ENCODE measurements around the gene HMGB1. TPM values are rescaled to one million over a fixed set of nuclear protein-coding genes. Genes with fewer than 3 reads are reported as not detected.
"Not testable (repeated sequence)": the region's sequence is repeated elsewhere in the genome, so short reads cannot be mapped to it uniquely, and the experiment has no call there.

HMGB1 gene
- total and polyA plus RNA-seq, 4 donors = 296 to 749 (median 585) TPM

DNA sequence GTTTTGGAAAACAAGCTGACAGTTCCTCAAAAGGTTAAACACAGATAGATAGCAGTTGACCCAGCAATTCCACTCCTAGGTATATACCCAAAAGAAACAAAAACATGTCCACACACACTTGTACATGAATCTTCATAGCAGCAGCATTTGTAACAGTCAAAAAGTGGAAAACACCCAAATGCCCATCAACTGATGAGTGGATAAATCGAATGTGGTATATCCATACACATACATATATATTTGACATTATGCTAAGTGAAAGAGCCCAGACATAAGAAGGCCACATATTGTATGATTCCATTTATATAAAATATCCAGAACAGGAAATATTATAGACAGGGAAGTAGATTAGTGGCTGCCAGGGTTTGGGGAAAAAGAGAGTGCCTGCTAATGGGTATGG is 7.9 kb upstream of the HMGB1 start:
- H3K36me3 ChIP-seq (ENCODE audit: control insufficient read depth, insufficient read depth, low read length) = no peaks in the 10 kb centered on the region
- WGBS (ENCODE audit: insufficient coverage) = no CpG with 5 or more reads among the region's 1 CpG
- H3K4me3 ChIP-seq (ENCODE audit: low read depth, low read length) = no peak overlapping the region

DNA sequence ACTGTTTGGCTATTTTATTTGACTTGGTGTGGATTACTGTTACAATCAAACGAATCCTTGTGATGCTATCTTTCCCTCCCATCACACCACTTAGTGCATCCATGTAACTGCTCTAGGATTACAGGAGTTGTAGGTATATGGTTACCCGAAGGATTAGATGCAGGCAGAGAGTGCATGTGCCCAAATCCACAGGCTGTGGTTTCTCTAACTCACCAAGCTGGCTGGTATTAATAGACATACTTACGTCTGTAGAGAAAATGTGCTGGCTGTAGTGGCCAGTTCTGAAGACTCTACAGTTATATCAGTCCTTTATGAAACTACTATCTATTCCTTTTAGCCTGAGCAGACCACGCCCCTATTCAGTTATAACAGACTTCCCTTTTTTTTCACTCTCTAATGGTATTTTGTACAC is 1.1 kb upstream of the HMGB1 start:
- Histone ChIP-seq H3K4me3 (ENCODE audit: low read depth, low read length) (no peak overlapping the region), H3K27ac (ENCODE audit: low read depth, low read length) (no peak overlapping the region), H3K9me3 (ENCODE audit: control insufficient read depth, insufficient read depth, low read length) (no peaks in the 10 kb centered on the region), H3K36me3 (ENCODE audit: control insufficient read depth, insufficient read depth, low read length) (no peaks in the 10 kb centered on the region), H3K4me1 (ENCODE audit: control insufficient read depth, insufficient read depth, low read length) (peaks cover 6% of the 10 kb centered on the region), H3K27me3 (ENCODE audit: control insufficient read depth, insufficient read depth, low read length) (no peaks in the 10 kb centered on the region)
- no peak for DNase-seq (ENCODE audit: low read depth in 4 of 6, low spot score in 6 of 6)
- WGBS (ENCODE audit: insufficient coverage) = 100% methylated on average over 1 of the region's 4 CpGs

More for the DNA sequence above, 7.9 kb upstream of the HMGB1 start:
- H3K9me3 ChIP-seq (ENCODE audit: control insufficient read depth, insufficient read depth, low read length) = no peaks in the 10 kb centered on the region
- DNase-seq (ENCODE audit: low read depth in 4 of 6, low spot score in 6 of 6) = no peak
- H3K4me1 ChIP-seq (ENCODE audit: control insufficient read depth, insufficient read depth, low read length) = peaks cover 5% of the 10 kb centered on the region
- no peak overlapping the region for H3K27ac ChIP-seq (ENCODE audit: low read depth, low read length)
- no peaks in the 10 kb centered on the region for H3K27me3 ChIP-seq (ENCODE audit: control insufficient read depth, insufficient read depth, low read length)

DNA sequence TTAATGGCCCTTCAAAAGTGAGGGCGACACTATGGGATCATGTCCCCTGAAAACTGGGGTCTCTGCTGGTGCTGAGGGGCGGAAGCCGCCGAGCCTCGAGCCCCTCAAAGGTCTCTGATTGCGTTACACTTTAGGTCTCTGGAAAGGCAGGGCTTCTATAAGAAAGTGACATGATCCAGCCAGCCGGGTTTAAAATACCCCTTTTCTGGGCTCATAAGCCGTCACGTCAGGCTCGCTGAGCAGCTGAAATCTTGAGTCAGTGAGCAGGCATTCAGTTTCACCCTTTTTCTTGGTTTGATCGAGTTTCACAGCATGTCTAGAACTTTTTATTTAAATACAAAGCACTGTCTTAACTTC is 600 bp upstream of the HMGB1 start:
- Histone ChIP-seq H3K27me3 (ENCODE audit: control insufficient read depth, insufficient read depth, low read length) (no peaks in the 10 kb centered on the region), H3K9me3 (ENCODE audit: control insufficient read depth, insufficient read depth, low read length) (no peaks in the 10 kb centered on the region), H3K27ac (ENCODE audit: low read depth, low read length) (peak overlapping the region; percentile 36), H3K4me1 (ENCODE audit: control insufficient read depth, insufficient read depth, low read length) (peaks cover 6% of the 10 kb centered on the region), H3K4me3 (ENCODE audit: low read depth, low read length) (peak overlapping the region; percentile 48), H3K36me3 (ENCODE audit: control insufficient read depth, insufficient read depth, low read length) (no peaks in the 10 kb centered on the region)
- DNase-seq (ENCODE audit: low read depth in 4 of 6, low spot score in 6 of 6) = no peak
- whole genome bisulfite sequencing (ENCODE audit: insufficient coverage) = 2% methylated on average over 10 of the region's 11 CpGs

DNA sequence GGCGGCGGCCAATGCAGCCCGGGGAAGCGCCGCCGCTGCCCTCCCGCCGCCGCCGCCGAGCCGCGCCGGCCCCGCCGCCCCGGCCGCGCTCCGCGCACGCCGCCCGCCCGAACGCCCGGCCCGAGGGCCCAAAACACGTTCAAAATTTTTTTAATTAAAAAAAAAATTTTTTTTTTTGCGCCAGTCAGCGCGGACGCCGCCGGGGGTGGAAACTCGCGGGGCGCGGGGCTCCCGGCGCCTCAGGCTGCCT is 468 bp downstream of the HMGB1 start:
- H3K9me3 ChIP-seq (ENCODE audit: control insufficient read depth, insufficient read depth, low read length) = no peaks in the 10 kb centered on the region
- no peaks in the 10 kb centered on the region for H3K36me3 ChIP-seq (ENCODE audit: control insufficient read depth, insufficient read depth, low read length)
- H3K4me3 ChIP-seq (ENCODE audit: low read depth, low read length) = peak overlapping the region; percentile 48
- 0% methylated on average over 40 of the region's 41 CpGs for WGBS (ENCODE audit: insufficient coverage)
- H3K27ac ChIP-seq (ENCODE audit: low read depth, low read length) = peak overlapping the region; percentile 85
- H3K27me3 ChIP-seq (ENCODE audit: control insufficient read depth, insufficient read depth, low read length) = no peaks in the 10 kb centered on the region
- DNase-seq (ENCODE audit: low read depth in 4 of 6, low spot score in 6 of 6) = no peak
- H3K4me1 ChIP-seq (ENCODE audit: control insufficient read depth, insufficient read depth, low read length) = peaks cover 6% of the 10 kb centered on the region

DNA sequence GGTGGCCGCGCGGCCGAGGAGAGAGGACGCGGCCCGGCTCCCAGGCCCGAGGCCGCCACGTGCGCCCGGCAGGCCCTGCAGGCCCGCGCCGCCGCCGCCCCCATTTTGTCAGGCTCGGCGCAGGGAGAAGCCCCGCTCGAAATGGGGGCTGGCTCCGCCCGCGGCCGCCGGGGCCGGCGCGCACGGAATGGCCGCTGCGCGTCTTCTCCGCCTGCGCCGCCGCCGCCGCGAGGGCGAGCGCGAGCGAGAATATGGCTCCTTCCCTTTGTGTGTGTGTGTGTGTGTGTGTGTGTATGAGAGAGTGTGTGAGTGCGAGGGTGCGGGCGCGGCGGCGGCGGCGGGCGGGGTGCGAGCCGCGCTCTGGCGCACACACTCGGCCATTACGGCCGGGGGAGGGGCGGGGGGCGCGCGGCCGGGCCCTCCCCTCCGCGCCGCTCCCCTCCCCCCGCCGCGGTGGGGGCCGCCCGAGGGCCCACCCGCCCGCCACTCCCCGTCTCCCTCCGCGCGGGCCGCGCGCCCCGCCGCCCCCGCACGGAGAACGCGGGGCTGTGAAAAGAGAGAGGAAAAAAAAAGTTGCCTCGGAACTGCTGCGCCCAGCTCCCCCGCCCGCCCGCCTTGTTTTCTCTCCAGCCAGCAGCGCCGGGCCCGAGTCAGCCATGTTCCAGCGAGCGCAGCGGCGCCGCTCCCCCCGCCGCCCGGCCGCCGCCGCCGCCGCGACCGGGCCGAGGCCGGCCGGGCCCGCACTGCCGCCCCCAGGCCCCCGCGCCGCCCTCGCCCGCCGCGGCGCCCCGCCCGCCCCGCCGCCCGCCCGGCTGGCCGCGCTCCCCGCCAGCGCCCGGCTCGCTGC is 1.0 kb downstream of the HMGB1 start:
- peak; percentile 26 to 95 (median 75) for DNase-seq (ENCODE audit: low read depth in 4 of 6, low spot score in 6 of 6)
- Histone ChIP-seq H3K36me3 (ENCODE audit: control insufficient read depth, insufficient read depth, low read length) (no peaks in the 10 kb centered on the region), H3K27ac (ENCODE audit: low read depth, low read length) (peak overlapping the region; percentile 97), H3K4me1 (ENCODE audit: control insufficient read depth, insufficient read depth, low read length) (peaks cover 6% of the 10 kb centered on the region), H3K27me3 (ENCODE audit: control insufficient read depth, insufficient read depth, low read length) (no peaks in the 10 kb centered on the region), H3K9me3 (ENCODE audit: control insufficient read depth, insufficient read depth, low read length) (no peaks in the 10 kb centered on the region), H3K4me3 (ENCODE audit: low read depth, low read length) (peak overlapping the region; percentile 78)
- WGBS (ENCODE audit: insufficient coverage) = 0% methylated on average over 103 of the region's 136 CpGs

DNA sequence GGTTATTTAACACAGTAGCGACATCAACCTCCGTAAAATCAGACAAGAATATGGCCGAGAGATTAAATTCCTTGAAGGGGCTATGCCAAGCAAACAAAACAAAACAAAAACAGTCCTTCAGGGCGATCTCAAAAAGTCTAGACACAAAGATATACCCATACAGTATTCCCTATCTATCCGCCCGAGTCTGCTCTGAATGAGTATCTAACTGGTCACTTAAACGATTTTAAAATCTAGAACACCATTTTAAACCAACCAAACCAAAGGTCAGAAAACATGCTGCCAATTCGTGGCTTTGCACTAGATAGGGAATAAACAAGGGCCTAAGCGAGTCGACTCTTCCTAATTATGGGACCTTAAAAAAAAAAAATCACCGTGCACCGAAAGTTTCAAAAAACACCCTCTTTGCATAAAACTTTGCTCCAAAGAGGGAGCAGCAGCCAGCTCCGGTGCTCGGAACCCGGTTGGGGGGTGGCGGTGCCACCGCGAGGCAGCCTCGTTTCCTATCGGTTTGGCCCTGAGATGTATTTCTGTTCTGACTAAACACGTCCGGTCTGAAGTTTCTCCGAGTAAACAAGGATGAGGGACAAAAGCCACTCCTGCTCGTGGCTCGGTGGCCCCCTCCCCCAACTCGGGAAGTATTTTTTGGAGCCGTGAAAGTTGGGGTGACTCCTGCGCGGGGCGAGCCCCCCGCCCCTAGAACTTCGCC is 1.8 kb downstream of the HMGB1 start:
- DNase-seq (ENCODE audit: low read depth in 4 of 6, low spot score in 6 of 6) = peak in 3 of 6 donors; percentile 58 to 77 (median 73)
- Histone ChIP-seq H3K4me1 (ENCODE audit: control insufficient read depth, insufficient read depth, low read length) (peaks cover 6% of the 10 kb centered on the region), H3K27me3 (ENCODE audit: control insufficient read depth, insufficient read depth, low read length) (no peaks in the 10 kb centered on the region), H3K36me3 (ENCODE audit: control insufficient read depth, insufficient read depth, low read length) (no peaks in the 10 kb centered on the region), H3K27ac (ENCODE audit: low read depth, low read length) (peak overlapping the region; percentile 97), H3K4me3 (ENCODE audit: low read depth, low read length) (peak overlapping the region; percentile 78), H3K9me3 (ENCODE audit: control insufficient read depth, insufficient read depth, low read length) (no peaks in the 10 kb centered on the region)
- WGBS (ENCODE audit: insufficient coverage) = 2% methylated on average over 28 of the region's 32 CpGs

DNA sequence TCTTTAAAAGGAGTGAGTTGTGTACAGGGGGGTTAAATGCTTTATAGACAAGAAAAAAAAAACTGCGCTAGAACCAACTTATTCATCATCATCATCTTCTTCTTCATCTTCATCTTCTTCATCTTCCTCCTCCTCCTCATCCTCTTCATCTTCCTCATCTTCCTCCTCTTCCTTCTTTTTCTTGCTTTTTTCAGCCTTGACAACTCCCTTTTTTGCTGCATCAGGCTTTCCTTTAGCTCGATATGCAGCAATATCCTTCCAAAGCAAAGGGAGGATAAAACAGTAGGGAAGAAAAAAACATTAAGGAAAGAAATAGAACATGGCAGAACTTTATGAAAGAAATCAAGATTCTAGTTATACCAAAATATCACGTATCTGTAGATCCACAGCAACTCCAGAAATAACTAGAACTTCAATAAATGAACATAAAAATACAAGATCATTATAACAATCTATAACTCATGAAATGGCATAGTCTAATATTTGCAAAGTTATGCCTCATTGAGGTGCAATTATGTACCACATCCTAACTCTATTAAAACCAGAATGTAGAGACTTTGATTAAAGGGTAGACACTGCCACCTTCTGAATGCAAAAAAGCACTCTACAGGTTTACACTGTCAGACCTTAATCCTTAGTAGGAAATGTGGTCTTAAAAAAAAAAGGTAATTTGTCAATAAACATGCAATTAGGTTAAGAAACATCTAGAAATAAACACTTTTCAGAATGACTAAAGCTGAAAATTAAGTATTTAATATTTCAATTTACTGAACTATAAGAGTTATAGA is 4.3 kb downstream of the HMGB1 start:
- H3K9me3 ChIP-seq (ENCODE audit: control insufficient read depth, insufficient read depth, low read length); H3K4me1 ChIP-seq (ENCODE audit: control insufficient read depth, insufficient read depth, low read length); H3K27ac ChIP-seq (ENCODE audit: low read depth, low read length); H3K27me3 ChIP-seq (ENCODE audit: control insufficient read depth, insufficient read depth, low read length); H3K36me3 ChIP-seq (ENCODE audit: control insufficient read depth, insufficient read depth, low read length); H3K4me3 ChIP-seq (ENCODE audit: low read depth, low read length): not testable (repeated sequence)
- peak in 2 of 6 donors; percentile 55 to 83 for DNase-seq (ENCODE audit: low read depth in 4 of 6, low spot score in 6 of 6)
- WGBS (ENCODE audit: insufficient coverage) = no CpG with 5 or more reads among the region's 3 CpGs

DNA sequence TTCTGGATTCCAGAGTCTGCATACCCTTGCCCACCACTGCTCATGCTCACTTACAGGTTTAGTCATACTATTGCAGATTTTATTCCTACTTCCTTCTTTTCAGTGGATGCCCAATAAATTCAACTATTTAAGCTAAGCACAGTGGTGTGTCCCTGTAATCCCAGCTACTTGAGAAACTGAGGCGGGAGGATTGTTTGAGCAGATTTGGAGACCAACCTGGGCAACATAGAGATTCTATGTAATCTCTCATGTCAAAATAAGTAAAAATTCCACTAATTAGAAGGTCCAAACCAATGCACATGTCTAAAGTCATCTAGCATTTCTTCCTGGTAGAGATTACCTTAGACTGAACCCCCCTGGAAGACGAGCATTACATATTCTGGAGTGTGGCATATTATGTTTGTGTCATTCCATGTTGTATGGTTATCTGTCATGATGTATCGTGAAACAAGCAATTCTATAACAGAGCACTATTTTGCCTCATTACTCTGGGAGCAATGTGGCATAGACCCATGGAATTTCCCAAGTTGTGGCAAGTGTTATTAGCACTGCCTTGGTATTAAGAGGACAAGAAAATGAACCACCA is 8.3 kb downstream of the HMGB1 start:
- Histone ChIP-seq H3K27me3 (ENCODE audit: control insufficient read depth, insufficient read depth, low read length) (no peaks in the 10 kb centered on the region), H3K4me3 (ENCODE audit: low read depth, low read length) (no peak overlapping the region), H3K9me3 (ENCODE audit: control insufficient read depth, insufficient read depth, low read length) (no peaks in the 10 kb centered on the region), H3K4me1 (ENCODE audit: control insufficient read depth, insufficient read depth, low read length) (peaks cover 2% of the 10 kb centered on the region), H3K27ac (ENCODE audit: low read depth, low read length) (no peak overlapping the region), H3K36me3 (ENCODE audit: control insufficient read depth, insufficient read depth, low read length) (peaks cover 3% of the 10 kb centered on the region)
- DNase-seq (ENCODE audit: low read depth in 4 of 6, low spot score in 6 of 6) = no peak
- 100% methylated on average over 1 of the region's 3 CpGs for WGBS (ENCODE audit: insufficient coverage)

DNA sequence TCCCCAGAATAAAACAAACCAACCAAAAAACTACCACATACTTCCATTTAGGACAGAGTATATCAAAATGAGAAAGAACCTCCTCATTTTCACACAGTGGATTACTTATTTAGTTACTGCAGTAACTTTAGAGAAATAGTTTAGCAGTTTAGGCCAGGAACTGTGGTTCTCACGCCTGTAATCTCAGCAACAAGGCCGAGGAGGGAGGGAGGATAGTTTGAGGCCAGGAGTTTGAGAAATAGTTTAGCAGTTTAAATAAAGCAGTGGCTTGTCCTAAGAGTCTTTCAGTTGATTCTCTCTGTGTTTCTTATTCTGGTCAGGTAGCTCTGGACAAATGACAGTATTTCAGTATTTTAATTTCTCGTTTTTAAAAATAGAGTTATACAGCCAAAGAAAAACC is 9.4 kb downstream of the HMGB1 start:
- Histone ChIP-seq H3K36me3 (ENCODE audit: control insufficient read depth, insufficient read depth, low read length) (peaks cover 3% of the 10 kb centered on the region), H3K4me1 (ENCODE audit: control insufficient read depth, insufficient read depth, low read length) (peaks cover 2% of the 10 kb centered on the region), H3K4me3 (ENCODE audit: low read depth, low read length) (no peak overlapping the region), H3K27ac (ENCODE audit: low read depth, low read length) (peak overlapping the region; percentile 36), H3K9me3 (ENCODE audit: control insufficient read depth, insufficient read depth, low read length) (no peaks in the 10 kb centered on the region), H3K27me3 (ENCODE audit: control insufficient read depth, insufficient read depth, low read length) (no peaks in the 10 kb centered on the region)
- 47% methylated on average over 2 of the region's 3 CpGs for whole genome bisulfite sequencing (ENCODE audit: insufficient coverage)
- DNase-seq (ENCODE audit: low read depth in 4 of 6, low spot score in 6 of 6) = peak in 1 of 6 donors; percentile 16
